K562 (cell line): ENCODE results near the gene FBXL12. TPM values are rescaled to one million over a fixed set of nuclear protein-coding genes. Genes with fewer than 3 reads are reported as not detected.

Experiments
- ATAC-seq: fragments of 200-7000 bp; cut with Tn5 transposase; 3 replicates; pipeline ENCODE4 v1.9.1; 2020; ENCODE audit warnings: moderate library complexity
- BruUV-seq: library from RNA; stranded (reverse); fragments of 400-500 nt; replicated peaks from 2 replicates; lab custom pipeline; 2021; lab: Mats Ljungman, UMichigan
- CTCF ChIA-PET: fragments of 300-600 bp; formaldehyde crosslinking; extraction: SDS; loops from one replicate; lab custom pipeline; 2021; ENCODE audit warnings: low intra/inter-chr PET ratio; lab: Yijun Ruan, JAX
- POLR2A ChIA-PET: fragments of 300-600, 350-650 bp; sonication (Branson Sonifier 250); formaldehyde crosslinking; extraction: SDS; loops from one replicate; lab custom pipeline; 2021; ENCODE audit warnings: antibody characterized with exemption, inconsistent platforms; lab: Yijun Ruan, JAX
- DNase-seq, 4 experiments: peaks; one replicate each; pipeline versions ENCODE4 v3.0.0 to v3.0.0-alpha.2; 2011 to 2018; ENCODE audit warnings: low spot score in 3 of 4, mixed read lengths in 3 of 4; ENCODE audit errors: extremely low read depth in 1 of 4
- FAIRE-seq: peaks from 2 replicates; lab custom pipeline; 2011; peaks lifted over from hg19 to GRCh38; lab: Jason Lieb, UNC
- H2AFZ ChIP-seq: 2 replicates; pipeline ENCODE4 v1.6.0; 2011; ENCODE audit warnings: low read depth, low read length, control low read depth, inconsistent platforms
- H3K27ac ChIP-seq: fragments of 200-600 bp; 3 replicates; pipeline ENCODE4 v1.8.0; 2011; ENCODE audit warnings: low read depth, mild to moderate bottlenecking, control low read depth, inconsistent platforms, low read length, moderate library complexity, mixed read lengths; ENCODE audit errors: extremely low read depth
- H3K27me3 ChIP-seq, 2 experiments: fragments of 300-600 bp in 1 of 2; 2 replicates in 1 of 2; 3 replicates in 1 of 2; pipeline versions ENCODE4 v1.6.0 to v1.8.0; 2011; ENCODE audit warnings: inconsistent platforms in 2 of 2, low read length in 2 of 2, mild to moderate bottlenecking in 1 of 2, mixed read lengths in 1 of 2, moderate library complexity in 1 of 2; ENCODE audit not compliant: control insufficient read depth in 2 of 2, insufficient read depth in 2 of 2
- H3K36me3 ChIP-seq: fragments of 300-600 bp; 3 replicates; pipeline ENCODE4 v1.8.0; 2011; ENCODE audit warnings: mild to moderate bottlenecking, low read length, inconsistent platforms; ENCODE audit not compliant: control insufficient read depth, insufficient read depth
- H3K4me1 ChIP-seq, 2 experiments: fragments of 200-600 bp in 1 of 2; replicated peaks in 1 of 2; 2 replicates in 1 of 2; 3 replicates in 1 of 2; pipeline versions ENCODE4 v1.5.1 to v1.8.0; 2011; ENCODE audit warnings: inconsistent platforms in 2 of 2, low read length in 2 of 2, mild to moderate bottlenecking in 1 of 2, mixed read lengths in 1 of 2, moderate library complexity in 1 of 2; ENCODE audit not compliant: control insufficient read depth in 2 of 2, insufficient read depth in 2 of 2
- H3K4me2 ChIP-seq: 2 replicates; pipeline ENCODE4 v1.6.1; 2011; ENCODE audit warnings: low read length, control low read depth, inconsistent platforms, mixed read lengths; ENCODE audit not compliant: insufficient read depth
- H3K4me3 ChIP-seq: fragments of 200-600 bp; sonication (generic), shearing (Covaris generic); 2 replicates; pipeline ENCODE4 v1.5.1; 2016; ENCODE audit warnings: control low read depth, inconsistent platforms
- H3K79me2 ChIP-seq: fragments of 200-600 bp; 3 replicates; pipeline ENCODE4 v1.8.0; 2011; ENCODE audit warnings: low read length, inconsistent platforms; ENCODE audit not compliant: control insufficient read depth, insufficient read depth
- H3K9ac ChIP-seq, 2 experiments: 2 replicates each; pipeline versions ENCODE4 v1.6.0 to v1.6.1; 2011; ENCODE audit warnings: low read depth in 2 of 2, low read length in 2 of 2, control low read depth in 1 of 2, inconsistent platforms in 1 of 2, mild to moderate bottlenecking in 1 of 2, mixed read lengths in 1 of 2; ENCODE audit not compliant: insufficient read depth in 1 of 2
- H3K9me1 ChIP-seq: one replicate; pipeline ENCODE4 v1.6.0; 2011; ENCODE audit warnings: inconsistent platforms, mild to moderate bottlenecking, low read length, moderate library complexity; ENCODE audit not compliant: control insufficient read depth, insufficient read depth
- H3K9me3 ChIP-seq: replicated peaks from 2 replicates; pipeline ENCODE4 v1.5.1; 2011; ENCODE audit warnings: low read depth, low read length, inconsistent platforms; ENCODE audit not compliant: control insufficient read depth, insufficient read depth
- H4K20me1 ChIP-seq: replicated peaks from 2 replicates; pipeline ENCODE4 v1.6.1; 2011; ENCODE audit warnings: low read length, inconsistent platforms, mixed read lengths; ENCODE audit not compliant: control insufficient read depth, insufficient read depth
- ARID3A ChIP-seq: IDR thresholded peaks from 2 replicates; pipeline ENCODE4 v1.6.1; 2012; ENCODE audit warnings: low read depth, low read length, improper control_type of control experiment, borderline replicate concordance
- ATF6 ChIP-seq: sonication (generic); formaldehyde crosslinking; IDR thresholded peaks from 2 replicates; pipeline ENCODE4 v1.4.0; 2020; ENCODE audit warnings: mild to moderate bottlenecking, missing genetic modification reagents
- BDP1 ChIP-seq: IDR thresholded peaks from 3 replicates; pipeline ENCODE4 v1.6.1; 2011; ENCODE audit not compliant: insufficient read length, insufficient read depth
- CHD1 ChIP-seq: fragments of 200-600 bp; sonication (generic); IDR thresholded peaks from one replicate; pipeline ENCODE4 v1.6.1; 2012; ENCODE audit warnings: mild to moderate bottlenecking, moderate library complexity, low read length, inconsistent platforms
- GATA2 ChIP-seq: sonication (generic); formaldehyde crosslinking; IDR thresholded peaks from 2 replicates; pipeline ENCODE4 v1.4.0; 2020; ENCODE audit warnings: mild to moderate bottlenecking, missing genetic modification reagents
- MYNN ChIP-seq, 2 experiments: sonication (generic); formaldehyde crosslinking in 1 of 2; IDR thresholded peaks; 2 replicates each; pipeline versions ENCODE4 v1.5.0 to v1.6.1; 2016 to 2020; ENCODE audit warnings: antibody characterized with exemption in 1 of 2, missing genetic modification reagents in 1 of 2
- RAD21 ChIP-seq, 2 experiments: fragments of 250-450 bp in 1 of 2; fragments of 450-650 bp in 1 of 2; sonication (Bioruptor Pico) in 1 of 2; formaldehyde crosslinking in 1 of 2; IDR thresholded peaks in 1 of 2; conservative IDR thresholded peaks in 1 of 2; 2 replicates each; pipeline versions ENCODE4 v1.4.0 to v1.8.0; 2020 to 2022; ENCODE audit warnings: mild to moderate bottlenecking in 2 of 2, moderate library complexity in 1 of 2
- RBM39 ChIP-seq: fragments of 200-400 bp; formaldehyde crosslinking; optimal IDR thresholded peaks from 2 replicates; pipeline ENCODE3; 2018; ENCODE audit warnings: low read depth, low read length
- STAG1 ChIP-seq: sonication (generic); formaldehyde crosslinking; IDR thresholded peaks from 2 replicates; pipeline ENCODE4 v1.5.0; 2020; ENCODE audit warnings: missing genetic modification reagents, borderline replicate concordance
- THAP12 ChIP-seq: fragments of 250-450 bp; sonication (Bioruptor Pico); IDR thresholded peaks from 2 replicates; pipeline ENCODE4 v1.9.0; 2021; ENCODE audit warnings: mild to moderate bottlenecking, inconsistent platforms
- THRAP3 ChIP-seq: fragments of 450-650 bp; IDR thresholded peaks from 2 replicates; pipeline ENCODE4 v1.6.1; 2016; ENCODE audit warnings: mild to moderate bottlenecking, inconsistent platforms, borderline replicate concordance
- THRB ChIP-seq: fragments of 450-650 bp; formaldehyde crosslinking; conservative IDR thresholded peaks from 2 replicates; pipeline ENCODE4 v1.4.0; 2022; ENCODE audit warnings: mild to moderate bottlenecking, missing genetic modification characterization
- ZNF146 ChIP-seq: IDR thresholded peaks from one replicate; pipeline ENCODE4 v1.6.1; 2018; ENCODE audit warnings: missing compliant biosample characterization; ENCODE audit not compliant: unreplicated experiment
- ZNF3 ChIP-seq: fragments of 250-450 bp; sonication (Bioruptor Pico); IDR thresholded peaks from 2 replicates; pipeline ENCODE4 v1.5.0; 2021; ENCODE audit warnings: mild to moderate bottlenecking, moderate library complexity
- ZNF347 ChIP-seq: fragments of 450-650 bp; formaldehyde crosslinking; IDR thresholded peaks from 2 replicates; pipeline ENCODE4 v1.4.0; 2020; ENCODE audit warnings: low read depth, mild to moderate bottlenecking, moderate library complexity
- WGBS: fragments of 100-300 bp; shearing (Covaris generic); methylation state at CpG from one replicate; pipeline ENCODE4 v1.1.6; 2016; ENCODE audit warnings: low coverage, mixed read lengths; ENCODE audit not compliant: insufficient coverage; ENCODE audit errors: missing lambda C conversion rate; 5-methylcytosine and 5-hydroxymethylcytosine counted together
- in situ Hi-C: fragments of 300-500 bp; cut with MboI; formaldehyde crosslinking; loops from 4 replicates; pipeline ENCODE4 v1.15.0; 2018; ENCODE audit warnings: inconsistent platforms, mixed read lengths
- intact Hi-C: fragments of 100-400 bp; cut with micrococcal nuclease; formaldehyde crosslinking; loops from 2 replicates; pipeline ENCODE4 v1.14.2; 2022
- polyA plus RNA-seq, 8 experiments: library from polyadenylated mRNA; depleted of rRNA in 4 of 8; stranded (reverse) in 5 of 8; unstranded in 3 of 8; fragments of >200 nt; fragmentation: Nextera tagmentation in 2 of 8; fragmentation: Illumina TruSeq in 1 of 8; extraction: Ambion mirVana in 2 of 8; extraction: Trizol in 1 of 8; gene quantifications; 2 replicates each; pipeline versions ENCODE4 v1.2.1 to v1.2.3, GENCODE V29; 2011 to 2014; ENCODE audit warnings: inconsistent platforms in 1 of 8, missing spikeins in 1 of 8
- total RNA-seq, 7 experiments: library from RNA; depleted of rRNA in 6 of 7; stranded (reverse); fragments of >200 nt in 6 of 7; fragmentation: Illumina TruSeq in 2 of 7; extraction: Trizol in 2 of 7; gene quantifications; 2 replicates each; pipeline versions ENCODE4 v1.2.1 to v1.2.3, GENCODE V29; 2011 to 2021; ENCODE audit warnings: low replicate concordance in 1 of 7

Gene FBXL12
- total and polyA plus RNA-seq, 9 of the 15 experiments (the other 6 are each of a cell fraction or from before 2014, with no cell fraction given) = 2.7 to 40.5 (median 26.5) TPM

DNA sequence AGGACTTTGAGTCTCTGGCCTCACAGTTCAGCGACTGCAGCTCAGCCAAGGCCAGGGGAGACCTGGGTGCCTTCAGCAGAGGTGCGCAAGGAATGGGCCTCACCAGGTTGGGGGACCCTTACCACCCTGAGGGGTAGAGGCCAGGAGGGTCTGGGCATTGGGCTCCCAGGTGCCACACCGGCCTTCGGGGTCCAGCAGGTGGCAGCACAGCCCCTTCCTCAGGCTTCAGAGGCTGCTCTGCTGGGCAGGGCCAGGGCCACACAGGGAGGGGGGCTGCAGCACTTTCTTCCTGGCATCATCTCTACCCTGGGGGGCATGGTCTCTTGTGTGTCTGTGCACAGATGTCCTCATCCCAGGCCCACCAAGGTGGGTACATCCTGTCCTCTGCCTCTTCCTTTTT lies 29.2 kb upstream of the FBXL12 start:
- Histone ChIP-seq H3K79me2 (no peaks in the 10 kb centered on the region; the same call in 2 of the 3 replicates), H3K4me1 (peaks cover 0 to 28% of the 10 kb centered on the region in 2 experiments; a peak in 3 of 5 replicates), H3K9me1 (peaks cover 7% of the 10 kb centered on the region), H3K27me3 (no peaks in the 10 kb centered on the region), H3K9ac (peak overlapping the region in 1 of 2 experiments; percentile 4; a peak in 1 of 4 replicates), H3K36me3 (peaks cover 52% of the 10 kb centered on the region; the same call in 2 of the 3 replicates), H3K4me2 (no peak overlapping the region), H2AFZ (no peak overlapping the region), H3K9me3 (no peaks in the 10 kb centered on the region), H4K20me1 (peaks cover 10% of the 10 kb centered on the region), H3K4me3 (no peak overlapping the region), H3K27ac (no peak overlapping the region)
- ChIA-PET CTCF (interaction anchor here (1.5 to 2.2 kb wide), 2 partner anchors 67 to 222 kb away, joined by 10 to 16 read pairs; no protein-coding TSS in a partner anchor), POLR2A (no interaction called here)
- FAIRE-seq = no peak
- ATAC-seq = peak; percentile 73
- intact Hi-C loops = no loop called here
- in situ Hi-C loops = no loop called here
- DNase-seq = peak in 1 of 4 experiments; percentile 30
- no TSS peak for BruUV-seq
- WGBS = 79% methylated on average over 4 of the region's 4 CpGs
- TF ChIP-seq RAD21 (CRISPR knock-in tag; conservative IDR thresholded peaks at IDR 0.05 in 1 of 2, IDR thresholded peaks at IDR 0.05 in 1 of 2) (peak; percentile 25 to 56), ATF6 (CRISPR knock-in tag) (no peak), GATA2 (CRISPR knock-in tag) (no peak), ZNF3 (CRISPR knock-in tag) (no peak), STAG1 (CRISPR knock-in tag) (peak; percentile 18; the same call in 1 of the 2 replicates), ZNF146 (CRISPR knock-in tag) (no peak), MYNN (IDR thresholded peaks at IDR 0.05) (0 out of 2 replicates have a peak, but pooled peaks have one; percentile 21), MYNN (CRISPR knock-in tag; IDR thresholded peaks at IDR 0.05) (no peak), ZNF347 (CRISPR knock-in tag) (no peak), RBM39 (no peak), CHD1 (no peak), ARID3A (no peak), THRAP3 (no peak), THRB (CRISPR knock-in tag) (no peak), BDP1 (no peak), THAP12 (CRISPR knock-in tag) (no peak)
